SK-N-SH treated with all-trans-retinoic acid at 6 μM for 48 hours (cell line): ENCODE data around the gene AQP4.

ENCODE experiments used
- POU6F1 ChIP-seq: fragments of 250-450 bp; sonication (Bioruptor Pico); IDR thresholded peaks from 2 replicates; pipeline ENCODE4 v1.8.0; 2021; ENCODE audit warnings: low read depth, mild to moderate bottlenecking, moderate library complexity, borderline replicate concordance
- PPARA ChIP-seq: fragments of 250-450 bp; sonication (Bioruptor Pico); IDR thresholded peaks from 2 replicates; pipeline ENCODE4 v1.5.0; 2020; ENCODE audit warnings: mild to moderate bottlenecking, borderline replicate concordance
- TCF4 ChIP-seq: fragments of 250-450 bp; sonication (Bioruptor Pico); IDR thresholded peaks from 2 replicates; pipeline ENCODE4 v1.8.0; 2021; ENCODE audit warnings: mild to moderate bottlenecking, moderate library complexity, borderline replicate concordance
- TF ChIP-seq, protein P1 (sequence below): fragments of 250-450 bp; sonication (Bioruptor Pico); IDR thresholded peaks from 2 replicates; pipeline ENCODE4 v1.5.0; 2020; ENCODE audit warnings: mild to moderate bottlenecking, moderate library complexity

GRCh38 chr18:26803643-26804042, 61.9 kb downstream of the AQP4 start:
- TF ChIP-seq PPARA (CRISPR knock-in tag) (no peak), TCF4 (CRISPR knock-in tag) (no peak), POU6F1 (CRISPR knock-in tag) (no peak)
- TF ChIP-seq, protein P1, sequence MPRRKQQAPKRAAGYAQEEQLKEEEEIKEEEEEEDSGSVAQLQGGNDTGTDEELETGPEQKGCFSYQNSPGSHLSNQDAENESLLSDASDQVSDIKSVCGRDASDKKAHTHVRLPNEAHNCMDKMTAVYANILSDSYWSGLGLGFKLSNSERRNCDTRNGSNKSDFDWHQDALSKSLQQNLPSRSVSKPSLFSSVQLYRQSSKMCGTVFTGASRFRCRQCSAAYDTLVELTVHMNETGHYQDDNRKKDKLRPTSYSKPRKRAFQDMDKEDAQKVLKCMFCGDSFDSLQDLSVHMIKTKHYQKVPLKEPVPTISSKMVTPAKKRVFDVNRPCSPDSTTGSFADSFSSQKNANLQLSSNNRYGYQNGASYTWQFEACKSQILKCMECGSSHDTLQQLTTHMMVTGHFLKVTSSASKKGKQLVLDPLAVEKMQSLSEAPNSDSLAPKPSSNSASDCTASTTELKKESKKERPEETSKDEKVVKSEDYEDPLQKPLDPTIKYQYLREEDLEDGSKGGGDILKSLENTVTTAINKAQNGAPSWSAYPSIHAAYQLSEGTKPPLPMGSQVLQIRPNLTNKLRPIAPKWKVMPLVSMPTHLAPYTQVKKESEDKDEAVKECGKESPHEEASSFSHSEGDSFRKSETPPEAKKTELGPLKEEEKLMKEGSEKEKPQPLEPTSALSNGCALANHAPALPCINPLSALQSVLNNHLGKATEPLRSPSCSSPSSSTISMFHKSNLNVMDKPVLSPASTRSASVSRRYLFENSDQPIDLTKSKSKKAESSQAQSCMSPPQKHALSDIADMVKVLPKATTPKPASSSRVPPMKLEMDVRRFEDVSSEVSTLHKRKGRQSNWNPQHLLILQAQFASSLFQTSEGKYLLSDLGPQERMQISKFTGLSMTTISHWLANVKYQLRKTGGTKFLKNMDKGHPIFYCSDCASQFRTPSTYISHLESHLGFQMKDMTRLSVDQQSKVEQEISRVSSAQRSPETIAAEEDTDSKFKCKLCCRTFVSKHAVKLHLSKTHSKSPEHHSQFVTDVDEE = no peak
